T-cell (primary cell): Measurements from ENCODE around the gene AQP5. TPM values are rescaled to one million over a fixed set of nuclear protein-coding genes. Genes with fewer than 3 reads are reported as not detected.
A peak's percentile ranks its signal among the peaks of the same experiment; 100 is the strongest.

Source experiments
- ATAC-seq, 4 experiments: fragments of 200-7000 bp in 3 of 4; fragments of 150-1000 bp in 1 of 4; cut with Tn5 transposase; replicated peaks in 1 of 4; 1 replicate in 3 of 4; 2 replicates in 1 of 4; pipeline ENCODE4 v1.10.0; 2021; ENCODE audit warnings: moderate library complexity in 3 of 4, mild to moderate bottlenecking in 2 of 4, moderate number of reproducible peaks in 1 of 4
- CTCF ChIA-PET, 2 donors: fragments of 300-600 bp; sonication (Branson Sonifier 250); formaldehyde crosslinking; loops; one replicate each; lab custom pipeline; 2022; ENCODE audit warnings: antibody characterized with exemption in 2 of 2; lab: Charles Lee
- POLR2A ChIA-PET, 2 donors: fragments of 300-600 bp; sonication (Branson Sonifier 250); formaldehyde crosslinking; loops; one replicate each; lab custom pipeline; 2022; ENCODE audit warnings: antibody characterized with exemption in 2 of 2; lab: Charles Lee
- DNase-seq, 35 experiments: peaks; one replicate each; pipeline versions ENCODE4 v3.0.0 to v3.0.0-alpha.2; 2013 to 2023
- H3K27ac ChIP-seq: one replicate; pipeline ENCODE4 v1.5.1; 2013; ENCODE audit warnings: low read length
- H3K27me3 ChIP-seq, 2 experiments: replicated peaks in 1 of 2; 1 replicate in 1 of 2; 2 replicates in 1 of 2; pipeline versions ENCODE4 v1.6.1 to v1.7.0; 2013; ENCODE audit warnings: low read length in 1 of 2, mixed read lengths in 1 of 2; ENCODE audit not compliant: control insufficient read depth in 2 of 2, insufficient read depth in 2 of 2; ENCODE audit errors: extremely low read depth in 1 of 2
- H3K36me3 ChIP-seq, 2 donors: 1 replicate in 1 of 2; 2 replicates in 1 of 2; pipeline versions ENCODE4 v1.6.1 to v1.7.0; 2013; ENCODE audit warnings: low read length in 1 of 2; ENCODE audit not compliant: control insufficient read depth in 2 of 2, insufficient read depth in 1 of 2; ENCODE audit errors: extremely low read depth in 1 of 2
- H3K4me1 ChIP-seq, 2 experiments: 1 replicate in 1 of 2; 2 replicates in 1 of 2; pipeline versions ENCODE4 v1.6.1 to v1.7.0; 2013; ENCODE audit warnings: low read length in 2 of 2, mixed read lengths in 1 of 2; ENCODE audit not compliant: insufficient read depth in 2 of 2, control insufficient read depth in 1 of 2; ENCODE audit errors: extremely low read depth in 1 of 2
- H3K4me3 ChIP-seq, 2 donors: 1 replicate in 1 of 2; 2 replicates in 1 of 2; pipeline versions ENCODE4 v1.5.1 to v1.7.0; 2013; ENCODE audit warnings: mild to moderate bottlenecking in 2 of 2, low read length in 1 of 2, moderate library complexity in 1 of 2; ENCODE audit not compliant: control insufficient read depth in 1 of 2; ENCODE audit errors: extremely low read depth in 1 of 2
- H3K9me3 ChIP-seq: 2 replicates; pipeline ENCODE4 v1.7.0; 2013
- H3K27ac Mint-ChIP-seq, 2 donors: one replicate each; pipeline ENCODE4 v1.8.0; 2020 to 2021; ENCODE audit warnings: mild to moderate bottlenecking in 2 of 2, mixed read lengths in 2 of 2
- H3K27me3 Mint-ChIP-seq, 2 donors: one replicate each; pipeline ENCODE4 v1.8.0; 2021 to 2022; ENCODE audit warnings: mixed read lengths in 2 of 2
- H3K36me3 Mint-ChIP-seq: one replicate; pipeline ENCODE4 v1.8.0; 2021; ENCODE audit warnings: mixed read lengths
- H3K4me1 Mint-ChIP-seq, 3 donors: one replicate each; pipeline ENCODE4 v1.8.0; 2020 to 2022; ENCODE audit warnings: mixed read lengths in 3 of 3, mild to moderate bottlenecking in 1 of 3
- H3K4me3 Mint-ChIP-seq, 3 donors: one replicate each; pipeline ENCODE4 v1.8.0; 2020 to 2022; ENCODE audit warnings: mild to moderate bottlenecking in 3 of 3, mixed read lengths in 3 of 3, moderate library complexity in 3 of 3
- H3K9me3 Mint-ChIP-seq, 3 donors: one replicate each; pipeline ENCODE4 v1.8.0; 2020 to 2022; ENCODE audit warnings: mixed read lengths in 3 of 3
- WGBS: methylation state at CpG from one replicate; pipeline ENCODE4 v1.1.5; 2013; ENCODE audit warnings: missing lambda C conversion rate; ENCODE audit not compliant: insufficient coverage; 5-methylcytosine and 5-hydroxymethylcytosine counted together
- total RNA-seq, 35 experiments: library from RNA in 6 of 35; stranded (reverse) in 6 of 35; fragments of 120-200 nt in 1 of 35; gene quantifications; one replicate each; pipeline versions ENCODE4 v1.2.1 to v1.2.4 and lab custom pipeline; 2013 to 2026

The AQP5 gene
- total RNA-seq, 5 donors from 2014 or later (not counting 1 experiment from before 2014, with no cell fraction given): not detected

GRCh38 chr12:49957570-49957967, 4.1 kb upstream of the AQP5 start:
- no peaks in the 10 kb centered on the region for H3K9me3 Mint-ChIP-seq
- DNase-seq: no peak
- Histone ChIP-seq H3K27ac (no peak overlapping the region), H3K4me3 (no peak overlapping the region), H3K36me3 (no peaks in the 10 kb centered on the region), H3K27me3 (peaks cover 16 to 87% of the 10 kb centered on the region in 2 experiments), H3K9me3 (no peaks in the 10 kb centered on the region), H3K4me1 (peaks cover 0 to 4% of the 10 kb centered on the region in 2 experiments)
- no peak for ATAC-seq
- H3K27me3 Mint-ChIP-seq: peaks cover 62 to 77% of the 10 kb centered on the region in 2 donors
- no peak overlapping the region for H3K27ac Mint-ChIP-seq
- ChIA-PET POLR2A (no interaction called here), CTCF (interaction anchor here in 1 of 2 donors (1.0 kb wide), 1 partner anchor 12 kb away, joined by 4 read pairs; no protein-coding TSS in a partner anchor)
- peaks cover 5 to 12% (median 9%) of the 10 kb centered on the region in 3 donors for H3K4me1 Mint-ChIP-seq
- no peak overlapping the region for H3K4me3 Mint-ChIP-seq
- no peaks in the 10 kb centered on the region for H3K36me3 Mint-ChIP-seq

GRCh38 chr12:49959685-49960473, 1.8 kb upstream of the AQP5 start:
- Mint-ChIP-seq H3K4me3 (peak overlapping the region in 1 of 3 donors; percentile 59), H3K27ac (no peak overlapping the region), H3K4me1 (peaks cover 5 to 11% (median 9%) of the 10 kb centered on the region in 3 donors), H3K9me3 (no peaks in the 10 kb centered on the region), H3K36me3 (no peaks in the 10 kb centered on the region), H3K27me3 (peaks cover 64 to 78% of the 10 kb centered on the region in 2 donors)
- Histone ChIP-seq H3K4me3 (no peak overlapping the region), H3K4me1 (peaks cover 0 to 4% of the 10 kb centered on the region in 2 experiments), H3K9me3 (no peaks in the 10 kb centered on the region), H3K36me3 (no peaks in the 10 kb centered on the region), H3K27ac (no peak overlapping the region), H3K27me3 (peaks cover 8 to 89% of the 10 kb centered on the region in 2 experiments)
- CTCF ChIA-PET: no interaction called here
- ATAC-seq (no peak), DNase-seq (no peak)
- WGBS: 29% methylated on average over 6 of the region's 11 CpGs
- POLR2A ChIA-PET: no interaction called here

- DNase-seq: no peak
- ChIA-PET CTCF (no interaction called here), POLR2A (no interaction called here)
- Mint-ChIP-seq H3K4me1 (peaks cover 5 to 10% (median 9%) of the 10 kb centered on the region in 3 donors), H3K27ac (peak overlapping the region in 1 of 2 donors; percentile 31), H3K27me3 (peaks cover 67 to 81% of the 10 kb centered on the region in 2 donors), H3K4me3 (peak overlapping the region; percentile 10 to 59 (median 50)), H3K9me3 (no peaks in the 10 kb centered on the region), H3K36me3 (no peaks in the 10 kb centered on the region)
- H3K27ac ChIP-seq: no peak overlapping the region
- no peaks in the 10 kb centered on the region for H3K36me3 ChIP-seq
- H3K4me1 ChIP-seq: peaks cover 0 to 4% of the 10 kb centered on the region in 2 experiments
- no peak for ATAC-seq
- H3K9me3 ChIP-seq: no peaks in the 10 kb centered on the region
- WGBS: 33% methylated on average over 9 of the region's 13 CpGs
- peaks cover 7 to 88% of the 10 kb centered on the region in 2 experiments for H3K27me3 ChIP-seq
- H3K4me3 ChIP-seq: no peak overlapping the region
Measured at GRCh38 chr12:49960474-49961110, 1.1 kb upstream of the AQP5 start.

GRCh38 chr12:49961993-49962764, 507 bp downstream of the AQP5 start:
- no peak overlapping the region for H3K27ac ChIP-seq
- ChIA-PET CTCF (interaction anchor here in 1 of 2 donors (0.6 kb wide), 1 partner anchor 1785 kb away, joined by 4 read pairs; no protein-coding TSS in a partner anchor), POLR2A (no interaction called here)
- ATAC-seq (no peak), DNase-seq (no peak)
- no peaks in the 10 kb centered on the region for H3K36me3 Mint-ChIP-seq
- H3K9me3 Mint-ChIP-seq: no peaks in the 10 kb centered on the region
- no peaks in the 10 kb centered on the region for H3K36me3 ChIP-seq
- H3K4me1 ChIP-seq: peaks cover 0 to 10% of the 10 kb centered on the region in 2 experiments
- no peaks in the 10 kb centered on the region for H3K9me3 ChIP-seq
- H3K4me3 ChIP-seq: no peak overlapping the region
- peaks cover 7 to 14% (median 13%) of the 10 kb centered on the region in 3 donors for H3K4me1 Mint-ChIP-seq
- H3K27me3 Mint-ChIP-seq: peaks cover 59 to 80% of the 10 kb centered on the region in 2 donors
- no peak overlapping the region for H3K27ac Mint-ChIP-seq
- peaks cover 7 to 87% of the 10 kb centered on the region in 2 experiments for H3K27me3 ChIP-seq
- peak overlapping the region in 1 of 3 donors; percentile 41 for H3K4me3 Mint-ChIP-seq
- WGBS: 49% methylated on average over 34 of the region's 37 CpGs

GRCh38 chr12:49962861-49963765, 1.4 kb downstream of the AQP5 start:
- 75% methylated on average over 18 of the region's 21 CpGs for WGBS
- DNase-seq (no peak), ATAC-seq (no peak)
- H3K27ac ChIP-seq: no peak overlapping the region
- Mint-ChIP-seq H3K36me3 (no peaks in the 10 kb centered on the region), H3K27me3 (peaks cover 50 to 71% of the 10 kb centered on the region in 2 donors), H3K27ac (no peak overlapping the region), H3K4me1 (peaks cover 7 to 15% (median 14%) of the 10 kb centered on the region in 3 donors), H3K4me3 (peak overlapping the region in 1 of 3 donors; percentile 41), H3K9me3 (no peaks in the 10 kb centered on the region)
- H3K4me1 ChIP-seq: peaks cover 0 to 19% of the 10 kb centered on the region in 2 experiments
- no peaks in the 10 kb centered on the region for H3K36me3 ChIP-seq
- CTCF ChIA-PET: interaction anchor here in 1 of 2 donors (0.6 kb wide), 1 partner anchor 1784 kb away, joined by 4 read pairs; no protein-coding TSS in a partner anchor
- H3K27me3 ChIP-seq: peaks cover 7 to 91% of the 10 kb centered on the region in 2 experiments
- POLR2A ChIA-PET: no interaction called here
- H3K9me3 ChIP-seq: no peaks in the 10 kb centered on the region
- no peak overlapping the region for H3K4me3 ChIP-seq
